ENCODE measurements around the gene FAM72C. TPM values are rescaled to one million over a fixed set of nuclear protein-coding genes. Genes with fewer than 3 reads are reported as not detected.
"Not testable (repeated sequence)": the region's sequence is repeated elsewhere in the genome, so short reads cannot be mapped to it uniquely, and the experiment has no call there.

The FAM72C gene
- 3.7 and 6.1 TPM in 2 replicates for total RNA-seq (2014; rRNA removed; shearing (Covaris generic))

DNA sequence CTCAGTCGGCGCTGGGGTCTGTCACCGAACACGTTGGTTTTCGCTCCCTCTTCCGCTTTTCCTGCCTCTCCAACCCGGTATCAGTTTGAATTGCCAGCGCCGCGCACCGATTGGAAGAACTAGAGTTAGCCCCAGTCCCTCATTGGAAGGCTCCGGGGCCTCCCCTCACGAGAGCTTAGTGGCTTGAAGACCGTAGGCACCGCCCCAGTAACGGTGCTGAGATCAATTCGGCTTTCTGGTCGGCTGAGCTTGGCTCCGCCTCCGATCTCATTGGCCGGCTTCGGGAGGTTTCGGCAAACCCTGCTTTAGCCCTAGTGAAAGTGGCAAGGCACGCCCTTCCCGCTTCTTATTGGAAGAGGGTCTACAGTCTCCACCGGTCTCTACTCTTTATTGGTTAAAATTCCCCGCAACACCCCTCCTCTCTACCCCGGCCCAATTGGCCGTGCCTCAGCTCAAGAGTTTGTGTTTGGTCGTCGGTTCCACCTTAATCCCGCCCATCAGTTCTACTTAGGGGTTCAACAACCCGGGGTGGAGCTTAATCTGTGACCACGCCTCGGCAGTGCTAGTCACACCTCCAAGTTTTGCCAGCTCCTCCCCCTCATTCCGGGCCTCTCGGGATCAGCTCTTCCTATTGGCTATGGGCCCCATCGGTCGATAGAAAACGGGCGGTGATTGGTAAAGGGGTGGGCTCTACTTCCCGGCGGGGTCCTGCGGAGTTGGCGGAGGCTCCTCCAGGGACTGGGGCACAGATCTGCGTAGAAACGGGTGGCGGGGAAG lies at the start of gene FAM72C:
TSS of gene FAM72C (minus strand) at position 63 of the 777 bp plus-strand sequence. CDS start 845 bp downstream, outside the sequence.
- not testable (repeated sequence) for H3K27ac ChIP-seq; H3K9me3 ChIP-seq (replicated peaks); H3K27me3 ChIP-seq (replicated peaks); H3K36me3 ChIP-seq; H3K4me1 ChIP-seq (replicated peaks); H3K4me3 ChIP-seq; DNase-seq (ENCODE audit: low read depth in 1 of 2, low spot score in 2 of 2)

DNA sequence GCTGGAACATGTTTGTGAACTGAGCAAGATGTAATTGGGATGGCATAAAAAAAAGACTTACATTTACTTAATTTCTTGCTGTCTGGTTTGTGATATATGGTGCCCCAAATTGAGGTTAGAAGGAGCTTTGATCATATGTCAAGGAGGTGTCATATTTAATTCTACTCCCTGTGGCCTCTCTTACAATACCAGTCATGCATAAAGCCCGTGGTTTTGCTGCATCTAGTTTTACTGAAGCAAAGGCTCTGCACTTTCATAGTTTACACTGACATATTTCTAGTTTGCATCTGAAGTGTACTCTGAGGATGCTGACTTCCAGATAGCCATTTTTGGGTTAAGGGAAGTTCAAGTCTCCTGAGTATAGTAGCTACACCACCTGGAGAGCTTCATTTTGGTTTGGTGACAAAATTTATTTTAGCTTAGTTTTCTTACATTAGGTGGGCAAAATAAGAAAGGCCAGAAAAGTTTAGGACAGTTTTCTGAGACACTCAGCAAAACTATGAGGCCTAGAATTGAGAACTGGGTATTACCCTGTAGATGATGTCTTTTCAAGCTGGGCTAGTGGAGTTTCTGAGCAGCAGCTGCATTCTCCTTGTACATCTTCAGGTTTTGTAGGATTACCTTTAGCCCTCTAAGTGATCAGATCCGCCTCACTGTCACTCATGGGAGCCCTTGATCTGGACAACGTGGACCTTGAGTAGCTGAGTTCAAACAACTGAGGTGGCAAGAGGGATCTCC lies 48.4 kb upstream of the FAM72C start:
- H3K36me3 ChIP-seq; H3K27ac ChIP-seq; DNase-seq (ENCODE audit: low read depth in 1 of 2, low spot score in 2 of 2); H3K4me1 ChIP-seq (replicated peaks); H3K4me3 ChIP-seq; H3K27me3 ChIP-seq (replicated peaks); H3K9me3 ChIP-seq (replicated peaks): not testable (repeated sequence)

DNA sequence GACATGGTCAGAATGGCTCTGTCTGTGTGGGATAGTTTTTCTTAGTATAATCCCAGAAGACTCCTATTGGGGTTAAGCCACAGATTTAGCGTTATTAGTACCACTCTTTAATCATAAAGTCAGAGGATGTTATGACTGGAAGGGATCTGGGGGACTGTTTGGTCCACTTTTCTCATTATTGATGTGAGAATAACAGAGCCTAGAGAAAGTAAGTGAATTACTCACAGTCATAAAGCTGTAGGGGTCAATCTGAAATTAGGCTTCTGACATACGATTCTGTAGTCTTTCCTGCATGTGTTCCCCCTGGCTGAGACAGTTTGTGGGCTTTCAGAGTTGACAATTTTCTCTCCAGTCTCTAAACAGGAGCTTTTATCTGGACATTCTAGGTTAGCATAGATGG lies 47.3 kb upstream of the FAM72C start:
- not testable (repeated sequence) for H3K27ac ChIP-seq; H3K36me3 ChIP-seq; H3K27me3 ChIP-seq (replicated peaks); DNase-seq (ENCODE audit: low read depth in 1 of 2, low spot score in 2 of 2); H3K9me3 ChIP-seq (replicated peaks); H3K4me3 ChIP-seq; H3K4me1 ChIP-seq (replicated peaks)

DNA sequence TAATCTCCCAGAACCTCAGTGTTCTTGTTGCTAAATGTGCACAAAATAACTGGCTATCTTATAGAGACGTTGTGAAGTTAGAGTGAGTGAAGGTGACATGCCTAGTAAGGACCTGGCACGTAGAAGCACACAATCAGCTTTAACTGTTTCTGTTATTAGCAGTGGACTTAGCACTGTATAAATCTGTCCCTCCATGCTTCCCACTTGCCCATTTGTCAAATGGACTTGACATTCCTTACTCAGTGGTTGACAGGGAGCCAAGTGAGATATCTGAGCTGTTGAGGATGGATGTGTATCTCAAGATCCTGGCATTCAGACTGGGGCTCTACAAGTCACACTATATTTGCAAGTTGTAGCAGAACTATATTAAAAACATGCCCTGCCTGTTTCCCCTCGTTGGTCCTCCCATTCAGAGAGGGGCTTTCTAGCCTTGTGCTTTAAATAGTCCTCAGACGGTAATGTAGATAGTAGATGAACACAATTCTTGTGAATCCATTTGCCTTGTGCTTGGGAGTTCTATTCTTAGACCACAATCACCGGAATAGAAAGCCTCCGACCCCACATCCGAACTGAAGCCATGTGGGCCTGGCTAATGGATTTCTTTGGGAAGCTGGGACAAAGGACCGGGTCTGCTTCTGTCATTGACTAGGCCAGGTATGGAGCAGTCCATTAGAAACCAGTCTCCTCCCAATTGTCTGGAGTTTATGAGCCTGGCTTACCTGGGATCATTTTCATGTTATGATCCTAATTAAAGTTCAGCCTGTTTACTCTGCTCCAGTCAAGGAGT lies 43.6 kb upstream of the FAM72C start:
- H3K4me3 ChIP-seq; H3K36me3 ChIP-seq; H3K4me1 ChIP-seq (replicated peaks); DNase-seq (ENCODE audit: low read depth in 1 of 2, low spot score in 2 of 2); H3K27ac ChIP-seq; H3K9me3 ChIP-seq (replicated peaks); H3K27me3 ChIP-seq (replicated peaks): not testable (repeated sequence)

DNA sequence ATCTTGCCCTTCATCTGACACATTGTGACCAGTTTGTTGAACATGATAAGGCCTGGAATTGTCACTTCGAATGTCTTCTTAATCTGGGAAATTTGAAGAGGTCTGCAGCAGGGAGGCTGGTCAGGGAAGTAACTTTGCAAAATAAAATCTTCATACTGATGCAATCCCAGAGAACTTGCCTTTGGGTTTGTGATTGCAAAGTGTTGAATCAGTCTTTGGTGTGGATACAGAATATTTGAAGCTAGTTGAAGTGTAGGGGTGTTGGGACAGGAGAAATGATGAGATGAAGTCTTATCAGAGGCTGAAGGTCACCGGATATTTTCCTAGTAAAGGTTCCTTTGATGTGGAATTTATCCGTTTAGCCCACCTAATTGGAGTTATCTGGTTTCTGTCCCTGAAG lies 42.7 kb upstream of the FAM72C start:
- H3K9me3 ChIP-seq (replicated peaks); DNase-seq (ENCODE audit: low read depth in 1 of 2, low spot score in 2 of 2); H3K27me3 ChIP-seq (replicated peaks); H3K27ac ChIP-seq; H3K4me1 ChIP-seq (replicated peaks); H3K36me3 ChIP-seq; H3K4me3 ChIP-seq: not testable (repeated sequence)

DNA sequence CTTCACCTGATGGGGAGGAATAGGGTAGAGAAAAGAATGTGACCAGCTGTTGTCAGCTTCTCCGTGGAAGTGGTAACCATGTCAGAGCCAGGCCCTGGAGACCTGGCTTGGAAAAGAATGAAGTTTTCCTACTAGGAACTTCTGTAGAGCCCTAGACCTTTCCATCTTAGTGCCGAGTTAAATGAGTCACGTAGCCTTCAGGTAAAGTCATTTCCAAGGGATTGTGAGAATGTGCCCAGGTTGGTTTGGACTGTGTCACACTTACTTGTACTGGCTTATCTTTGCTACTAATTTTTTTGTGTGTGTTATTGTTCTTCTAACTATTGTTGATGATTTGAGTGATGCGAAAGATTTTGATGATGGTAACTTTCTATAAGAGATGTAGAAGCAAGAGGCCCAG lies 42.3 kb upstream of the FAM72C start:
- not testable (repeated sequence) for H3K27me3 ChIP-seq (replicated peaks); H3K4me3 ChIP-seq; H3K4me1 ChIP-seq (replicated peaks); H3K27ac ChIP-seq; H3K9me3 ChIP-seq (replicated peaks); H3K36me3 ChIP-seq; DNase-seq (ENCODE audit: low read depth in 1 of 2, low spot score in 2 of 2)

DNA sequence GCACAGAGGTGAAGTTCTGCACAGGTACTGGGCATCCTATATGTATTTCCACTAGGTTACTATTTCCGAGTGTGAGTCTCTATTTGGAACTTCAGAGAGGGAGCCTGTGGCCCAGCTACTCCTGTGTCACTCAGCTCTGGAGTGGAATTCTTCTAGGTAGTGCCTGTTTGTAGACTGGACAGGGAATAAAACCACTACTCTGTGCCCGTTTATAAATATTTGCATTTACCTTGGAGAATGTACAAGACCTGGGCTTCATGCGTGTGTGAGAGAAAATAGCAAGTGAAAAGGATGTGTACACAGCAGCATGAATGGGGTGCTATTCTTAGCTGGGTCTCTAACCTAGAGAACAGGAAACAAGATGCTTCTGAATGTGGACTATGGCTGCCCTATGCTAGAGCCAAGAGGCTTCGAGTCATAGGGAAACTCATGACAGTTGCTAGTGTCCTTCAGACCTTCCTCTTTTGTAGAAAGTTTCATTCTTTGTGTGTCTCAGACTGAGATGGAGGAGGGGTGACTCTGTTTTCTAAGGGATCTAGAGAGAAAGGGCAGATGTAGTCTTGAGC lies 40.5 kb upstream of the FAM72C start:
- H3K36me3 ChIP-seq; H3K9me3 ChIP-seq (replicated peaks); H3K27ac ChIP-seq; H3K27me3 ChIP-seq (replicated peaks); H3K4me3 ChIP-seq; DNase-seq (ENCODE audit: low read depth in 1 of 2, low spot score in 2 of 2); H3K4me1 ChIP-seq (replicated peaks): not testable (repeated sequence)

DNA sequence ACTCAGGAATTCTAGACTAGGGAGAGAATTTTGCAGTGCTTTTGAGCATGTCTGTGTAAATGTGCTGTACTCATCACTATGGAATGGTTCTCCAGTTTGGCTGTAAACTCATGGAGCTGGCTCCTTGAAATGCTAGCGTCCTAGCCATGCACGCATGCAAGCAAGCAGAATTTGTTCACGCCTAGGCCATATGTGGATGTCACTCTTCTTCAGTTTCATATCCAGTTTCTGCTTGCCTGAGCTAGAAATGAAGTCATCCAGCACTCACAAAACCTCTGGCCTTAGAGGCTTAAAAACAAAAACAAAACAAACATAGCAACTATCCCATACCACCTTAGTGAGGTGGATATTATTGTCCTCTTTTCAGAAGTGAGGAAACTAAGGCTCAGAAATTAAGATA lies 37.6 kb upstream of the FAM72C start:
- H3K36me3 ChIP-seq; H3K27me3 ChIP-seq (replicated peaks); H3K4me3 ChIP-seq; DNase-seq (ENCODE audit: low read depth in 1 of 2, low spot score in 2 of 2); H3K4me1 ChIP-seq (replicated peaks); H3K27ac ChIP-seq; H3K9me3 ChIP-seq (replicated peaks): not testable (repeated sequence)

DNA sequence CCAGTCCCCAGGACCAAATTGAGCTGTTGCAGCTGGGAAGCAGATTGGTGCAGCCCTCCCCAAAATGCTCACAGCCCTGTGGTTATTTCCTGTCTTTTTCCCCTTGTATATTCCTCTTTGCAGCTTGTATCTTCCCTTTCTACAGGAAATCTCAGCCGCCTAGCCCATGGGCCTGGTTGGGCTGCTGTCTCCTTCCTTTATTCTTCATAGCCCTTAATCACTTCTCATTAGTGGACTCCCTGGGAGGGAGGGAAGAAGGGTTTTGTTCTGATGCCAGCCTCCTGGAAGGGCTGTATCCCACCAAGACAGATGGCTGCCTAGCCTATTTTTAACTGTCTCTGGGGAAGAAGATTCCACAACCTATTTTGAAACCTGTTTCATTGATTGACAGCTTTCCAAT lies 32.5 kb upstream of the FAM72C start:
- H3K4me1 ChIP-seq (replicated peaks); H3K36me3 ChIP-seq; DNase-seq (ENCODE audit: low read depth in 1 of 2, low spot score in 2 of 2); H3K4me3 ChIP-seq; H3K9me3 ChIP-seq (replicated peaks); H3K27me3 ChIP-seq (replicated peaks); H3K27ac ChIP-seq: not testable (repeated sequence)

DNA sequence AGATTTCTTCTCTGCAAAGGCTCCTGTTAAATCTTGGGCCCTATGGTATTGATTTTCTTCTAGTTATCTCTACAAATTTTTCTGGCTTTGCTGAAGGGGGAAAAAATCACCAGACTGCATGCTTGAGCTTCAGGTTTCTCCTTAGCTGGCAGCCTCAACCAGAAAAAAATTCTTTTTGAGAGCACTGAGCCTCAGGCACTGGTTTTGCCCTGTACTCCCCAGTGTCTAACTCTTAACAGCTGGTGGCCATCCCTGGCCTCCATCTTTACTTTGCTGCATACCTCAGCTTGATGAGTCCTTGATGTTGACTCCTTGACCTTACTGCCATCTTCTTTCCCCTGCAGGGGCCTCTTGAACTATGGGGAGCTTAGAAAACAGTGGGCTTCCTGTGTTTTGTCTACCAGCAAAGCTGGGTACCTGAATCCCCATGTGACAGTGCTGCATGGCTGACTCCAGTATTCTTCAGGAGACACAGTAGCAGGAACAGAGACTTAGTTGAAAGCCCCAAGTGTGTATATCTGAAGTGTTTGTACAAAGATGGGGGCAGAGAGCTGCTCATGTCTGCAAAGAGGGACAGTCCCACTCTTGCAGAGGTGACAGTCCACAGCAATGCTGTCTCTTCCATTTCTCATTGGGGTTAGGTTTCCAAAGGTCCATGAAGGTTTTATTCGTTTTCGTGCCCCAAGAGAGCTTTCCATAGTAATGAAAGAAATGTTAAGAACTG lies 31.7 kb upstream of the FAM72C start:
- H3K9me3 ChIP-seq (replicated peaks); DNase-seq (ENCODE audit: low read depth in 1 of 2, low spot score in 2 of 2); H3K27ac ChIP-seq; H3K27me3 ChIP-seq (replicated peaks); H3K4me1 ChIP-seq (replicated peaks); H3K4me3 ChIP-seq; H3K36me3 ChIP-seq: not testable (repeated sequence)

DNA sequence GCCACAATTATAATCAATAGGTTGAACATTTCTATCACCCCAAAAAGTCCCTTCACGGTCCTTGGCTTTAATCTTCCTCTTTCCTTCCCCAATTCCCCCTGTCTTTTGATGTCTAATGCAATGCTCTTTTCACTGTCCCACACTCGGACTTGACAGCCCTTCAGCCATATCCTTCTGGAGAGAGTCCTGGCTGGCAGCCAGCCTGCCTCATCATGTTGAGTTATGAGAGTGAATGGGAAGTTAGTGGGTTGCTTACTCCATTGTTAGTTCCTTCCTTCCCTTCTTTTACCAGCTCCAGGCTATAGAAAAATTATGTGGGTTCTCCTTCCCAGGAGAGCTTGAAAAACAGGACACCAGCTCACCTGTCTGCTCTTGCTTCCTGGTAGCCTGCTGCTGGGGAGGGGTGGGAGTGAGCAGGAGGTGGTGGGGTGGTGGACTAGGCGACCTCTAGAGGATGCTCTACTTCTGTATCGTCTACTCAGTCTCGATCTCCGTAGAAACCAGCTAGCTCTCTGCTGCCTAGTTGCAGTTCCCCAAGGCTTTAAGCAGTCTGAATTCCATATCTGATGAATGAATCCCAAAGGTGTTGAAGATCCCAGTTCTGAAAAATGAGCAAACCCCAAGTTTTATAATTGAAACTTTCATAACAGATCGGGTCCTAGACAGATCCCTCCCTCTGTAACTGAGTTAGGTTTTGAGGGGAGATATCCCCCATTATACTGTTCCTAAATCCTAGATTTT lies 30.5 kb upstream of the FAM72C start:
- not testable (repeated sequence) for H3K27ac ChIP-seq; H3K36me3 ChIP-seq; H3K27me3 ChIP-seq (replicated peaks); H3K4me1 ChIP-seq (replicated peaks); DNase-seq (ENCODE audit: low read depth in 1 of 2, low spot score in 2 of 2); H3K9me3 ChIP-seq (replicated peaks); H3K4me3 ChIP-seq

DNA sequence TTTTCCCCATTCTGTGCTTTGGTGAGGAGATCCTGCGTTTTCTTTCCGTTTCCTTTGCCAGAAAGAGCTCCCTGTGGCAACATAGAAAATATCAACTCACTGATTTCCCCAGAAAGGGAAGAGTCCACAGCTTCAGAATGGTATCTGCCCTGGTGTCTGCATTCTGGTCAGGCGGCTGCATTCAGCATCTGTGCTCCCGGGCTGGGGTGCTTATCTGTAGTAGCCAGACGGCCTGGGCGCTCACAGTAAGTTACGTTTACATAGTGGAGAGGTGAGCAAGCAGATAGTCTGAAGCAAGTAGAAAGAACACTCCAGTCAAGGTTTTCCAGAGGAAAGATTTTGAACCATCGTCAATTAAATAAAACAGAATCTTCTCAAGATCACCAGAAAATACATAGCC lies 29.3 kb upstream of the FAM72C start:
- not testable (repeated sequence) for H3K9me3 ChIP-seq (replicated peaks); H3K27ac ChIP-seq; H3K36me3 ChIP-seq; H3K4me3 ChIP-seq; DNase-seq (ENCODE audit: low read depth in 1 of 2, low spot score in 2 of 2); H3K27me3 ChIP-seq (replicated peaks); H3K4me1 ChIP-seq (replicated peaks)

DNA sequence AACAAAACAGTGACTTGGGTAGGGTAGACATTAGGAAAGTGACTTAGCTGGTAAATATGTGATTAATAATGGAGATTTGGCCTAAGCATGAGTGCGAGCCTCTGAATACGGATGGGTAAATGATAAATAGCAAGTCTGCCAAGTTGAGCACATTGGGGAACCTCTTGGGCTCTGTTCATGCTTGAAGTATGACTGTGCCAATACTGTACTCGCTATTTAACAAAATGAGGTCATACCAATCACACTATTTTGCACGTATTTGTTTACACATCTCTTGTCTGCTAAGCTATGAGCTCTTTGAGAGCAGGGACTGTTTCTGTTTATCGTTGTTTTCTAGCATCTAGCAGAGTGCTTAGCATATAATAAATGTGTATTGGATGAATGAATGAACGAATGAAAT lies 24.2 kb upstream of the FAM72C start:
- H3K36me3 ChIP-seq; H3K4me1 ChIP-seq (replicated peaks); H3K27ac ChIP-seq; H3K4me3 ChIP-seq; H3K27me3 ChIP-seq (replicated peaks); H3K9me3 ChIP-seq (replicated peaks); DNase-seq (ENCODE audit: low read depth in 1 of 2, low spot score in 2 of 2): not testable (repeated sequence)
